HEK293 (cell line): ENCODE results near the gene MPG.

Source experiments
- CTCF ChIA-PET: fragments of 350-600 bp; formaldehyde crosslinking; extraction: SDS; loops from one replicate; lab custom pipeline; 2021; ENCODE audit warnings: antibody characterized with exemption; lab: Yijun Ruan, JAX
- POLR2A ChIA-PET: fragments of 300-600 bp; formaldehyde crosslinking; extraction: SDS; loops from one replicate; lab custom pipeline; 2020; ENCODE audit warnings: antibody characterized with exemption, inconsistent platforms; lab: Yijun Ruan, JAX
- H3K27ac ChIP-seq: fragments of 200-500 bp; sonication (Bioruptor generic); 2 replicates; pipeline ENCODE4 v1.5.1; 2014; ENCODE audit warnings: low read depth, low read length, control low read depth, inconsistent platforms; ENCODE audit errors: extremely low read depth
- H3K36me3 ChIP-seq, 2 experiments: fragments of 200-500 bp in 1 of 2; sonication (Bioruptor generic) in 1 of 2; 1 replicate in 1 of 2; 2 replicates in 1 of 2; pipeline ENCODE4 v1.5.1; 2014 to 2017; ENCODE audit warnings: inconsistent platforms in 2 of 2, low read length in 2 of 2; ENCODE audit not compliant: control insufficient read depth in 2 of 2, insufficient read depth in 1 of 2
- H3K4me1 ChIP-seq: fragments of 200-500 bp; sonication (Bioruptor generic); 2 replicates; pipeline ENCODE4 v1.5.1; 2014; ENCODE audit warnings: mild to moderate bottlenecking, low read length, inconsistent platforms; ENCODE audit not compliant: control insufficient read depth, insufficient read depth
- H3K4me3 ChIP-seq: 2 replicates; pipeline ENCODE4 v1.5.1; 2011; ENCODE audit warnings: low read depth, mild to moderate bottlenecking, control low read depth, low read length, moderate library complexity
- H3K9me3 ChIP-seq: fragments of 200-500 bp; sonication (Bioruptor generic); 2 replicates; pipeline ENCODE4 v1.5.1; 2014; ENCODE audit warnings: low read depth, low read length, inconsistent platforms; ENCODE audit not compliant: control insufficient read depth, insufficient read depth
- GLI2 ChIP-seq: fragments of 450-650 bp; formaldehyde crosslinking; IDR thresholded peaks from 2 replicates; pipeline ENCODE4; 2017; ENCODE audit warnings: missing biosample characterization, missing genetic modification characterization, low read depth, borderline replicate concordance
- KLF16 ChIP-seq: fragments of 450-650 bp; formaldehyde crosslinking; IDR thresholded peaks from 2 replicates; pipeline ENCODE4 v1.5.1; 2017; ENCODE audit warnings: missing biosample characterization, missing genetic modification characterization
- KLF9 ChIP-seq: fragments of 450-650 bp; formaldehyde crosslinking; IDR thresholded peaks from 2 replicates; pipeline ENCODE4 v1.5.1; 2016; ENCODE audit warnings: missing biosample characterization, missing genetic modification characterization, low read depth
- MYNN ChIP-seq: fragments of 450-650 bp; formaldehyde crosslinking; IDR thresholded peaks from 2 replicates; pipeline ENCODE4 v1.5.1; 2016; ENCODE audit warnings: missing biosample characterization, missing genetic modification characterization, borderline replicate concordance
- OVOL3 ChIP-seq: fragments of 450-650 bp; formaldehyde crosslinking; IDR thresholded peaks from 2 replicates; pipeline ENCODE4 v1.5.1; 2016; ENCODE audit warnings: missing biosample characterization, missing genetic modification characterization
- PRDM1 ChIP-seq: fragments of 450-650 bp; formaldehyde crosslinking; IDR thresholded peaks from 2 replicates; pipeline ENCODE4; 2016; ENCODE audit warnings: missing biosample characterization, missing genetic modification characterization
- SETDB1 ChIP-seq: IDR thresholded peaks from one replicate; pipeline ENCODE4 v1.6.1; 2017; ENCODE audit warnings: mild to moderate bottlenecking, low read length, moderate library complexity, mixed read lengths; ENCODE audit not compliant: insufficient read length
- ZBTB20 ChIP-seq: fragments of 450-650 bp; formaldehyde crosslinking; IDR thresholded peaks from 2 replicates; pipeline ENCODE4 v1.5.1; 2016; ENCODE audit warnings: missing biosample characterization, missing genetic modification characterization
- ZFHX2 ChIP-seq: fragments of 450-650 bp; formaldehyde crosslinking; conservative IDR thresholded peaks from 2 replicates; pipeline ENCODE4 v1.5.1; 2016; ENCODE audit warnings: missing biosample characterization, missing genetic modification characterization
- ZNF146 ChIP-seq: fragments of 450-650 bp; formaldehyde crosslinking; IDR thresholded peaks from 2 replicates; pipeline ENCODE4 v1.5.1; 2016; ENCODE audit warnings: missing biosample characterization, missing genetic modification characterization
- ZNF155 ChIP-seq: fragments of 450-650 bp; formaldehyde crosslinking; IDR thresholded peaks from 2 replicates; pipeline ENCODE4 v1.5.1; 2016; ENCODE audit warnings: missing biosample characterization, missing genetic modification characterization
- ZNF19 ChIP-seq: fragments of 450-650 bp; formaldehyde crosslinking; IDR thresholded peaks from 2 replicates; pipeline ENCODE4; 2016; ENCODE audit warnings: missing biosample characterization, missing genetic modification characterization, low read depth
- ZNF221 ChIP-seq: fragments of 450-650 bp; formaldehyde crosslinking; IDR thresholded peaks from 2 replicates; pipeline ENCODE4 v1.5.1; 2017; ENCODE audit warnings: missing biosample characterization, missing genetic modification characterization, borderline replicate concordance
- ZNF223 ChIP-seq: fragments of 450-650 bp; formaldehyde crosslinking; IDR thresholded peaks from 2 replicates; pipeline ENCODE4 v1.5.1; 2016; ENCODE audit warnings: missing biosample characterization, missing genetic modification characterization
- ZNF292 ChIP-seq: fragments of 450-650 bp; formaldehyde crosslinking; IDR thresholded peaks from 2 replicates; pipeline ENCODE4 v1.5.1; 2016; ENCODE audit warnings: low read depth, missing biosample characterization, missing genetic modification characterization, borderline replicate concordance
- ZNF302 ChIP-seq: fragments of 450-650 bp; formaldehyde crosslinking; IDR thresholded peaks from 2 replicates; pipeline ENCODE4 v1.5.1; 2016; ENCODE audit warnings: missing biosample characterization, missing genetic modification characterization, low read depth
- ZNF311 ChIP-seq: fragments of 450-650 bp; formaldehyde crosslinking; IDR thresholded peaks from 2 replicates; pipeline ENCODE4 v1.5.1; 2017; ENCODE audit warnings: missing biosample characterization, missing genetic modification characterization, borderline replicate concordance
- ZNF341 ChIP-seq: fragments of 450-650 bp; formaldehyde crosslinking; IDR thresholded peaks from 2 replicates; pipeline ENCODE4; 2016; ENCODE audit warnings: low read depth, missing biosample characterization, missing genetic modification characterization
- ZNF521 ChIP-seq: fragments of 450-650 bp; formaldehyde crosslinking; IDR thresholded peaks from 2 replicates; pipeline ENCODE4 v1.5.1; 2017; ENCODE audit warnings: missing biosample characterization, mild to moderate bottlenecking, missing genetic modification characterization
- ZNF571 ChIP-seq: fragments of 450-650 bp; formaldehyde crosslinking; IDR thresholded peaks from 2 replicates; pipeline ENCODE4 v1.5.0; 2017; ENCODE audit warnings: missing biosample characterization, missing genetic modification characterization
- ZNF621 ChIP-seq: fragments of 450-650 bp; formaldehyde crosslinking; IDR thresholded peaks from 2 replicates; pipeline ENCODE4 v1.5.1; 2017; ENCODE audit warnings: missing biosample characterization, missing genetic modification characterization
- ZNF776 ChIP-seq: fragments of 450-650 bp; formaldehyde crosslinking; IDR thresholded peaks from 2 replicates; pipeline ENCODE4 v1.5.0; 2017; ENCODE audit warnings: missing biosample characterization, missing genetic modification characterization, borderline replicate concordance
- ZNF792 ChIP-seq: fragments of 450-650 bp; formaldehyde crosslinking; IDR thresholded peaks from 2 replicates; pipeline ENCODE4 v1.5.1; 2016; ENCODE audit warnings: missing biosample characterization, missing genetic modification characterization
- ZNF843 ChIP-seq: fragments of 450-650 bp; formaldehyde crosslinking; IDR thresholded peaks from 2 replicates; pipeline ENCODE4 v1.5.1; 2016; ENCODE audit warnings: missing biosample characterization, missing genetic modification characterization
- ZXDB ChIP-seq: fragments of 450-650 bp; formaldehyde crosslinking; IDR thresholded peaks from 2 replicates; pipeline ENCODE4 v1.5.1; 2016; ENCODE audit warnings: missing biosample characterization, missing genetic modification characterization
- TF ChIP-seq, protein P1 (sequence below): fragments of 450-650 bp; formaldehyde crosslinking; IDR thresholded peaks from 2 replicates; pipeline ENCODE4; 2016; ENCODE audit warnings: missing biosample characterization, missing genetic modification characterization
- TF ChIP-seq, protein P2 (sequence below): fragments of 450-650 bp; formaldehyde crosslinking; IDR thresholded peaks from 2 replicates; pipeline ENCODE4 v1.5.1; 2016; ENCODE audit warnings: missing biosample characterization, missing genetic modification characterization
- TF ChIP-seq, protein P3 (sequence below): fragments of 450-650 bp; IDR thresholded peaks from 2 replicates; pipeline ENCODE4 v1.5.1; 2018; ENCODE audit warnings: missing biosample characterization, mild to moderate bottlenecking, missing genetic modification characterization
- TF ChIP-seq, protein P4 (sequence below): fragments of 450-650 bp; formaldehyde crosslinking; IDR thresholded peaks from 2 replicates; pipeline ENCODE4 v1.5.1; 2016; ENCODE audit warnings: missing biosample characterization, missing genetic modification characterization

MPG gene

DNA sequence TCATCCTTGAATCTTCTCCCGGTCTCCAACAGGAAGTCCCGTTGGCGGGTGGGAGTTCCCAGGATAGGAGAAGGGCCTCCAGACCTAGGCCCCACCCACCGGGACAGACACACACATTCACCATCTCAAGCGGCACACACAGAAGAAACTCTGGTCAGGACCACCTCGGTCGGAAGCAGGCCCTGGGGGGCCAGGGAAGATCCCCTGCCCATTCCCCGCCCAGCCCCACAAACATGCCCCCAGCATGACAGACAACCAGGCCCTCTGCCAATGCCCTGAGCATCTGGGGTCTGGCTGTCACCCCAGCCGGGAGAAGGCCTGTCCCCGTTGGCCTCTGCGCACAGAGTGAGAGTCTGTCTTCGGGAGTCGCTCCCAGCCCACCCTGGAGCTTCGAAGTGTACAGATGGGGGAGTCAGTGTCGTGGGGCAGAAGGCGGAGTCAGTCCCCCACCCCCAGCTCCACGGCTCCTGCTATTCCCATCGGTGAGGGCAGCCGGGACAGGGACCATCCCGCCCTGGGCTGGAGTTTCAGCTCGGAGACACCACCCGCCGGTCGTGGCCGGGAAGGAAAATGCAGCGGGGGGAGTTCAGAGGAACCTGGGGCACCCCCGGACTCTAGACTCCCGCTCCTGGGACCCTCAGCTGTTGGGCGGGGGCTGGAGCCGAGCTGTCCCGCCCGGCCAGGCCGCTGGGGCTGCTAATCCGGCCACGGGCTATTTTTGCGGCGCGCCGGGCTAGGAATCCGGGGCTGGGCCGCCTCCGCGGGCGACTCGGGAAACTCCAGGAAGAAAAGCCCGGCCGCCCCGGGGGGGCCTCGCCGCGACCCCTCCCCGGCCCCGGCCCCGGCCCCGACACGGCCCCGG, 6.3 kb upstream of the MPG start (continued):
- peak; percentile 80 for TF ChIP-seq ZBTB20 (tag by site-specific recombination)
- no peak for TF ChIP-seq ZNF571 (tag by site-specific recombination)
- TF ChIP-seq ZNF302 (tag by site-specific recombination), result no peak
- no peak for TF ChIP-seq SETDB1
- TF ChIP-seq ZNF843 (tag by site-specific recombination), result no peak
- no peak for TF ChIP-seq ZNF621 (tag by site-specific recombination)

DNA sequence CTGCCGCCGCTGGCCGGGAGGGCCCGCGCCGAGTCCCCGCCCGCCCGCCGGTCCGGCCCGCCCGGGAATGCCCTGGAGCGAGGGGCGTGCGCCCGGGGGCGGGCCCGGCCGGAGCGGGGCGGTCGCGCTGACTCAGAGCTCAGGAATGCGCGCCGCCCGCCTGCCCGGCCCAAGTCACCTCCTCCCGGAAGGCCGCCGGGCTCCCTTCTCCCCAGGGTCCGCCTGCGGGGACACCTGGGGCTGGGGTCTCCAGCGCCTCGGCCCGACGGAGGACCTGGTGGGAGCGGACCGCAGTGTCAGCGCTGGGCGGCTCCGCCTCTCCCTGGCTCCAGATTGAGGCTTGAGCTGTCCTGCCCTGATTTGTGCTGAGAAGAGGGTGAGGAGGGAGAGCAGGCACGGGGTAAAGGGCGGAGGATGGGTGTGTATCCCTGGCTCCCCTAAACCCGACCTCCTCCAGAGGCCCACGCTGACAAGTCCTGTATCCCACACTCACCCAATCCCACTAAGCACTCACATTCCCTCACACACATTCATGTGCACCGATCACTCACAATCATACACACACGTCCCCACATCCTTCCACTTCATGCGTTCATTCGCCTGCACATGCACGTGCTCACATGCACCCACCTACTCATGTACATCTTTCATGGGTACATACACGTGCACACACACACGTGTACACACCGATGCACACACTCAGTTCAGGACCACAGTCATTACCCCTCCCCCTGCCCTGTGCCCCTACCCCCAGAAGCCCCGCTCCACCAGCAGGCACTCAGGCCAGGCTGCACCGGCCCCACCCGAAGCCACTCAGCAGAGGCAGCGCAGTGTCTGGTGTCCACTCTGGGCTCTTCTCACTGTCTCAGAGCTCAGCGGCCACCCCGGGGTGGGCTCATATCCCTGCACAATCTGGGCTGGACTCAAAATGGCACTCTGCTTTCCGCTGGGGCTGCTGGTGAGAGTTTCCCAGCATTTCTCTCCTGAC, 5.2 kb upstream of the MPG start, which contains the start of gene RHBDF1:
Gene RHBDF1, minus strand, starts transcription at position 71 of the 988 bp plus-strand sequence. CDS start 7,616 bp downstream, outside the sequence.
- ChIA-PET POLR2A (interaction anchor here (1.1 to 3.0 kb wide), 5 partner anchors 13 to 163 kb away, joined by 3 to 17 read pairs (median 4); partner anchors contain the start of genes POLR3K and SNRNP25), CTCF (interaction anchor here (0.6 to 4.0 kb wide), 6 partner anchors 24 to 302 kb away, joined by 3 to 18 read pairs (median 4); no protein-coding TSS in a partner anchor)
- Histone ChIP-seq H3K36me3 (no peaks in the 10 kb centered on the region), H3K4me3 (peak within 1 kb of the TSS; percentile 51), H3K4me1 (peaks cover 18% of the 10 kb centered on the region), H3K9me3 (no peaks in the 10 kb centered on the region), H3K27ac (peak within 1 kb of the TSS; percentile 47)
- TF ChIP-seq ZFHX2 (tag by site-specific recombination) (peak; percentile 63; the same call in 1 of the 2 replicates), ZNF146 (no peak), ZNF341 (tag by site-specific recombination) (no peak), KLF9 (peak; percentile 69), ZNF776 (tag by site-specific recombination) (no peak), ZNF792 (tag by site-specific recombination) (no peak), MYNN (tag by site-specific recombination) (no peak), ZNF292 (tag by site-specific recombination) (no peak), GLI2 (no peak), ZNF155 (no peak), OVOL3 (tag by site-specific recombination) (no peak), ZNF221 (tag by site-specific recombination) (no peak), PRDM1 (tag by site-specific recombination) (no peak), ZNF521 (tag by site-specific recombination) (no peak), ZXDB (peak; percentile 45; the same call in 1 of the 2 replicates), ZNF223 (no peak), ZNF19 (tag by site-specific recombination) (no peak), ZNF311 (tag by site-specific recombination) (no peak), KLF16 (tag by site-specific recombination) (peak; percentile 57; the same call in 1 of the 2 replicates)
- TF ChIP-seq, protein P1, sequence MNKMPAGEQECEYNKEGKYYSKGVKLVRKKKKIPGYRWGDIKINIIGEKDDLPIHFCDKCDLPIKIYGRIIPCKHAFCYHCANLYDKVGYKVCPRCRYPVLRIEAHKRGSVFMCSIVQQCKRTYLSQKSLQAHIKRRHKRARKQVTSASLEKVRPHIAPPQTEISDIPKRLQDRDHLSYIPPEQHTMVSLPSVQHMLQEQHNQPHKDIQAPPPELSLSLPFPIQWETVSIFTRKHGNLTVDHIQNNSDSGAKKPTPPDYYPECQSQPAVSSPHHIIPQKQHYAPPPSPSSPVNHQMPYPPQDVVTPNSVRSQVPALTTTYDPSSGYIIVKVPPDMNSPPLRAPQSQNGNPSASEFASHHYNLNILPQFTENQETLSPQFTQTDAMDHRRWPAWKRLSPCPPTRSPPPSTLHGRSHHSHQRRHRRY (tag by site-specific recombination), result no peak
- TF ChIP-seq, protein P2, sequence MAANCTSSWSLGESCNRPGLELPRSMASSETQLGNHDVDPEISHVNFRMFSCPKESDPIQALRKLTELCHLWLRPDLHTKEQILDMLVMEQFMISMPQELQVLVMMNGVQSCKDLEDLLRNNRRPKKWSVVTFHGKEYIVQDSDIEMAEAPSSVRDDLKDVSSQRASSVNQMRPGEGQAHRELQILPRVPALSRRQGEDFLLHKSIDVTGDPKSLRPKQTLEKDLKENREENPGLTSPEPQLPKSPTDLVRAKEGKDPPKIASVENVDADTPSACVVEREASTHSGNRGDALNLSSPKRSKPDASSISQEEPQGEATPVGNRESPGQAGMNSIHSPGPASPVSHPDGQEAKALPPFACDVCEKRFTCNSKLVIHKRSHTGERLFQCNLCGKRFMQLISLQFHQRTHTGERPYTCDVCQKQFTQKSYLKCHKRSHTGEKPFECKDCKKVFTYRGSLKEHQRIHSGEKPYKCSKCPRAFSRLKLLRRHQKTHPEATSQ (tag by site-specific recombination), result 0 out of 2 replicates have a peak, but pooled peaks have one; percentile 35
- TF ChIP-seq, protein P3, sequence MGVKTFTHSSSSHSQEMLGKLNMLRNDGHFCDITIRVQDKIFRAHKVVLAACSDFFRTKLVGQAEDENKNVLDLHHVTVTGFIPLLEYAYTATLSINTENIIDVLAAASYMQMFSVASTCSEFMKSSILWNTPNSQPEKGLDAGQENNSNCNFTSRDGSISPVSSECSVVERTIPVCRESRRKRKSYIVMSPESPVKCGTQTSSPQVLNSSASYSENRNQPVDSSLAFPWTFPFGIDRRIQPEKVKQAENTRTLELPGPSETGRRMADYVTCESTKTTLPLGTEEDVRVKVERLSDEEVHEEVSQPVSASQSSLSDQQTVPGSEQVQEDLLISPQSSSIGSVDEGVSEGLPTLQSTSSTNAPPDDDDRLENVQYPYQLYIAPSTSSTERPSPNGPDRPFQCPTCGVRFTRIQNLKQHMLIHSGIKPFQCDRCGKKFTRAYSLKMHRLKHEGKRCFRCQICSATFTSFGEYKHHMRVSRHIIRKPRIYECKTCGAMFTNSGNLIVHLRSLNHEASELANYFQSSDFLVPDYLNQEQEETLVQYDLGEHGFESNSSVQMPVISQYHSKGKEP (tag by site-specific recombination), result no peak
- TF ChIP-seq, protein P4, sequence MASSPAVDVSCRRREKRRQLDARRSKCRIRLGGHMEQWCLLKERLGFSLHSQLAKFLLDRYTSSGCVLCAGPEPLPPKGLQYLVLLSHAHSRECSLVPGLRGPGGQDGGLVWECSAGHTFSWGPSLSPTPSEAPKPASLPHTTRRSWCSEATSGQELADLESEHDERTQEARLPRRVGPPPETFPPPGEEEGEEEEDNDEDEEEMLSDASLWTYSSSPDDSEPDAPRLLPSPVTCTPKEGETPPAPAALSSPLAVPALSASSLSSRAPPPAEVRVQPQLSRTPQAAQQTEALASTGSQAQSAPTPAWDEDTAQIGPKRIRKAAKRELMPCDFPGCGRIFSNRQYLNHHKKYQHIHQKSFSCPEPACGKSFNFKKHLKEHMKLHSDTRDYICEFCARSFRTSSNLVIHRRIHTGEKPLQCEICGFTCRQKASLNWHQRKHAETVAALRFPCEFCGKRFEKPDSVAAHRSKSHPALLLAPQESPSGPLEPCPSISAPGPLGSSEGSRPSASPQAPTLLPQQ (tag by site-specific recombination), result no peak
